ENCODE measurements around the gene PRELID2.

- TF ChIP-seq CTCF (IDR thresholded peaks at IDR 0.05) (no peak), POLR2A (IDR thresholded peaks at IDR 0.05) (no peak)
Observed at GRCh38 chr5:145718956-145719355, 116.2 kb downstream of the PRELID2 start.

All from uterus (tissue), 2 donors.